NCI-H2227 (cell line): ENCODE data around the gene UBE4A.
A peak's percentile ranks its signal among the peaks of the same experiment; 100 is the strongest.
"Not testable (repeated sequence)": the region's sequence is repeated elsewhere in the genome, so short reads cannot be mapped to it uniquely, and the experiment has no call there.

ENCODE experiments used
- DNase-seq: peaks from one replicate; lab custom pipeline; 2025; ENCODE audit not compliant: unreplicated experiment; lab: John Stamatoyannopoulos, UW

UBE4A gene

DNA sequence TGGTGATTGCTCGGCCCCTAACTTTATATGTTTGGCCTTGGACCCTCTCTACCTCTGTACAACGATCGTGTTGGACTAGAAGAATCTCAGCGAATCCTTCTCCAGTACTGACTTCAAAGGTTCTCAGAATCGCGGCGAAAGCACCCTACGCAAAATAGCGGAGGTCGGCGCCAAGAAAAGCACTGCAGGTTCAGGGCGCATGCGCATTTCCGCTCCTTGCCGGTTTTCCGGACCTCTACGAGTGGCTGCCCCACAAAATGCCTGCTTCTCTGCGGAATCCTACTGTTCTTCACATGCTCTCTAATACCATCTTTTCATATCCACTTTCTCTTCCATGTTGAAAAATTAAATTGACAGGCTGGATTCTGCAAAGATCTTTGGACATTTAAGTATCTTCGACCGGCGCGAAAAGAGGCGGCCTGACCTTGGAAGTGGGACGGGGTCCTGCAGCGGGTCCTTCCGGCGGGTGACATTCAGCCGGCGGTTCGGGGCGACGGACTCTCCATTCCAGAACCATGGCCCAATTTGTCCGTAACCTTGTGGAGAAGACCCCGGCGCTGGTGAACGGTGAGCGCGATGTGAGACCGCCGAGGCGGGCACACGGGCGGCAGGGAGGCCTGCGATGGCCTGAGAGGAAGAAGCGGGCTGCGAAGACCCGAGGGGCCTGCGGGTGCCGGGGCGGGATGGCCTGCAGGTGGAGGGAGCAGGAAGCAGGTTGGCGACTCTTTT is 41.9 kb downstream of the UBE4A start, which contains the start of gene ATP5MG:
TSS of gene ATP5MG (plus strand) at position 456 of the 729 bp plus-strand sequence. CDS start at position 516, 60 bp downstream.
- peak; percentile 89 for DNase-seq

DNA sequence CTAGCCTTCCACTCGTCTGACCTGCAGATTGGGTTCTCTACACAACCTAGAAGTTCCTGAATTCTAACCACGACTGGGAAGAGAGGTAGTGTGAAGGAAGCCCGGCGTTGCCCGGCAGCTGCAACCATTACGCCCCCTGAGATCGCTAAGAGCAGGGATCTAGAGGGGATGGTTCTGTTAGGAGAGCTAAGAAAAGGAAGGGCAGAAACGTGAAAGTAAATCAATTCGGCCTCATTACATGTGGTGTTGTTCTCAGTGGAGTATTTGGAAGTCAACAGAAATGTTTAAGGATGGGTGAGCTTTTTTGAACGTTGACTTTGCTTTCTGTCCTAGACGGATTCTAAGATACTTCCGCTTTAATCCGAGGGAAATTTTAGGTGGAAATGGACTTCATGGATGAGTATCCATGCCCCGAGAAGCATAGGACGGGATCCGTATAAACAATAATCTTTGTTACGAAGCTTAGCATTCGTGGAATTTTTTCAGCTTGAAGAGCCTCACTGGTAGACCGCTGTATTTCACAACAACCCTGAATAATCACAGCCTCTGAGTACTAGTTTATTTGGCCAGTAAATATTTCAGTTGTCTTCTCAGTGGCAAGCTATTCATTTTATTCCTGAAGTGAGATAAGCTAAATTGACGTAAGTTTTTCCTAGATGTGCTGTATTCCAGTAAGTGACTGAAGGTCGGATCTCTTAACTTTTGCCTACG is 42.6 kb downstream of the UBE4A start:
- peak; percentile 37 for DNase-seq

DNA sequence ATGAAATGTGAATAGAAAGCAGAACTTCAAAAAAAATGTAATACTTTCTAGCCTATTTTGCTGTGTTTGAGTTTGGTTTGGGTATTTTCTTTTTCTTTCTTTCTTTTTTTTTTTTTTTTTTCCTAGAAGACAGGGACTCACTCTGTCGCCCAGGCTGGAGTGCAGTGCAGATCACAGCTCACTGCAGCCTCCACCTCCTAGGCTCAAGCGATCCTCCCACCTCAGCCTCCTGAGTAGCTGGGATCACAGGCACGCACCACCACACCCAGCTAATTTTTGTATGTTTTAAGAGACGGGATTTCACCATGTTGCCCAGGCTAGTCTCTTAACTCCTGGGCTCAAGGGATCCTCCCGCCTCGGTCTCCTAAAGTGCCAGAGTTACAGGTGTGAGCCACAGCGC is 43.2 kb downstream of the UBE4A start:
- DNase-seq, result not testable (repeated sequence)

DNA sequence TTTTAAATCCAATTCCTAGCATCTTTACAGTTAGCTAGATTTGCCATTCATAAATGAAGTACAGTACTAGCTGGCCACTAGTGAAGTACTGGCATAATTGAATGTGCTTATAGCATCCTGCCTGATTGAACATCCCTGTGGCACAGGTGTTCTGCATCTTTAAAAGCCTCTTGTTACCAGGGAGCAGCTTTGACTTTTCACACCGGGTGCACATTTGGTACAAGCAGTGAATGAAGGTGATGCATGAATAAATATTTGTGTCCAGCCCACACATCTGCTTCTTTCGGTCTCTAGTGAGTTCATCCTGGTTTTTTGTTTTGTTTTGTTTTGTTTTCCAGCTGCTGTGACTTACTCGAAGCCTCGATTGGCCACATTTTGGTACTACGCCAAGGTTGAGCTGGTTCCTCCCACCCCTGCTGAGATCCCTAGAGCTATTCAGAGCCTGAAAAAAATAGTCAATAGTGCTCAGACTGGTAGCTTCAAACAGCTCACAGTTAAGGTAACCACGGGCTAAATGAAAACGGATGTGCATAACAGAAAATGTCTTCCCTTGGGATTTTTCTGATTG is 47.3 kb downstream of the UBE4A start:
- peak; percentile 35 for DNase-seq

DNA sequence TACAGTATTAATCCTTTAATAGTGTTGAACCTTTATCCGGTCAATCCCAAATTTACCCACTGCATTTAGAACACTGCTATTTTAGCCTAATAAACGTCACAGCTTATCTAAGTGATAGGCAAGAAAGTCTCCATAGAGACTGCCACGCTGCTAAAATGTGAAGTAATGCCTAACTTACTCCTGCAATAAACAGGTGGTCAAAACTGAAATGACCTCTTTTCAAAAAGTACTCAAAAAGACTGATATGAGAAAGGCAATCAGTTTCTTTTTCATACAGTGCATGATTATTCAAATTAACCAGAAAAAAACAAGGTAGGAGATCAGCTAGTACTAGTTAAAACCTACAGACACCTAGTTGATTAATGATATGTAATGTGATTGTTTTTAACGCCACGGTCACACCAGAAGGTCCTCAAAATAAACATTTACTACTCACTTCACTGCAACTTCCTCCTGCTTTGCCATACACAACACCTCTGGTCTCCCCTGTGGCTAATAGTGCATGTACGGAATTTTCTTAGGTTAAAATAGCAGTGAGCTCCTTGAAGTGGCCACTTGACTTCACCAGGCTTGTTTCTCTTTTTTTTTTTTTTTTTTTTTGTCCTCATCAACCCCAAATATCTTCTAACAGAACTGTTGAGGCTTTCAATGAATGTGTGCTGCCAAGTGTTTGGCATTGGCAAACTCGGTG is 50.8 kb downstream of the UBE4A start:
- DNase-seq, result no peak

DNA sequence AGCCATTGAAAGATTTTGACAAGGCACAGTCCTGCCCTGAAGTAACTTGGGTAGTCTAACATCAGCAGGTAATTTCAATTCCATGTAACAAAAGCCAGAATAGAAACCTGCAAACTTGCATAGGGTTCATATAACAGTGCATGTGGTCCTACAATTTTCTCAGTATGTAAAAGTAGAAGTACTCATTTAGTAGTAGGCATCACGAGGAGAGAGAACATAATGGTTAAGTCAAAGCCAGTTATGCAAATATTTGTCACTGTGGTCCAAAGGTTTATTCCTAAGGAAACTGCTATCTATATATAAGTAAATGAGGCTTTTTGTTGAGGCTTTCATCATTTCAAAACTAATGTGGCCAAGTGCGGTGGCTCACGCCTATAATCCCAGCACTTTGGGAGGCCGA is 52.1 kb downstream of the UBE4A start:
- DNase-seq, result no peak

DNA sequence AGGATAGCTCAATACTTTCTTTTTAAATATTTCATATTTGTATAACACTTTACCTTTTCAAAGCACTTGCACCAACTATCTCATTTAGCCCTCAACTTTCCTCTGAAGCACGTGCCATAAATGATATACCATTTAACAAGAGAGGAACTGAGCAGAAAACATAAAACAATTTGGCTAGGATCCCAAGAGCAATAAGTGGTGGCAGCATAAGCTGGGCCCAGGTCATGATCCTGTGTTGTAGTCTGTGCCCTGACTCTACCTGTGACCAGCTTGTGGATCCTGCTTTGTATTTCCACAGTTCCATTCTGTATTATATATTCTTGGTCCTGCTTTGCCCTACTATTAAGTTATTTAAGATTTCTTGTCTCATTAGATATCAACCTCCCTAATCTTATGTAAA is 53.5 kb downstream of the UBE4A start:
- DNase-seq, result no peak

DNA sequence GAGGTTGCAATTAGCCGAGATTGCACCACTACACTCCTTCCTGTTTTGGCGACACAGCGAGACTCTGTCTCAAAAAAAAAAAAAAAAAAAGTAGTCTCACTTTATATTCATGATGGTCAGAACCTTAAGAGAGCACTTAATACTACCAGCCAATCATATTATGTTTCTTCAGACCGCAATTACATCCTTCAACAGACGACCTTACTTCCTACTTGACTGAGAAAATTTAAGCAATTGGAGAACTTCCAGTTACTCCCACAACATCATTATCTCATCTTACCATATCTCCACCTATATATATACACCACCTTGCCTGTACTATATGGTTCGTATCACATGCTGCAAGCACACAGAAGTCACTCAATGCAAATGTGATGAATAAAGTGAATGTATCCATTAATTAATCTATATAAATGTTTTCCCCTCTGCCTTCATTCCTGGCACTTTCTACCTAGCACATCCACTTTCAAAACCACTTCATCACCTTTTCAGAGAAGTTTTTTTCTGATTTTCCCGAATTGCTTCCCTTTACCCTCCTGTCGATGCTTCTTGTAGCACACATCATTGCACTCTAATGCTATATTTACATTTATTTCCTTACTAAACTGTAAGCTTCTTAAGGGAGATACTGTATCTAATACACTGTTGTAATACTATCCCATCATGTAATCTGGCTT is 55.8 kb downstream of the UBE4A start:
- no peak for DNase-seq

DNA sequence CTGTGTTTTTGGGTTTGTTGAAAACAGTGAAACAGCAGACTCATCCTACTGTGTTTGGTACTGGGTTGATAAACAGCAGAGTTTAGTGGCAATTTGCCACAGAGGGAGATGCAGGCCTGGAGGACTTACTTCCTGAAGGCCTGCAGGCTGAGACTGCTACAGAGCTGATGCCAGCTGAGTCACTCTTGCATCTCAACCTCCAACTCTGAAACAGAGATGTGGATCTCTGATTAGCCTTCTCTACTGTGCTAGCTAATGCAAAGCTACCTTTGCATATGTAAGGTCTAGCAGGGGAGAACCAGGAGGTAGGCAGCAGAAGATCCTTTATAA is 56.3 kb downstream of the UBE4A start:
- DNase-seq, result peak; percentile 5

DNA sequence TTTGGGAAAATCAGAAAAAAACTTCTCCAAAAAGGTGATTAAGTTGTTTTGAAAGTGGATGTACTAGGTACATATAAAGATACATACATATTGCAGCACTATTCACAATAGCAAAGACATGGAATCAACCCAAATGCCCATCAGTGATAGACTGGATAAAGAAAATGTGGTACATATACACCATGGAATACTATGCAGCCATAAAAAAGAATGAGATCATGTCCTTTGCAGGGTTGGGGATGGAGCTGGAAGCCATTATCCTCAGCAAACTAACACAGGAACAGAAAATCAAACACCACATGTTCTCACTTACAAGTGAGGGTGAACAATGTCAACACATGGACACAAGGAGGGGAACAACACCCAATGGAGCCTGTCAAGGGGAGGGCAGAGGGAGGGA is 57.5 kb downstream of the UBE4A start:
- not testable (repeated sequence) for DNase-seq

DNA sequence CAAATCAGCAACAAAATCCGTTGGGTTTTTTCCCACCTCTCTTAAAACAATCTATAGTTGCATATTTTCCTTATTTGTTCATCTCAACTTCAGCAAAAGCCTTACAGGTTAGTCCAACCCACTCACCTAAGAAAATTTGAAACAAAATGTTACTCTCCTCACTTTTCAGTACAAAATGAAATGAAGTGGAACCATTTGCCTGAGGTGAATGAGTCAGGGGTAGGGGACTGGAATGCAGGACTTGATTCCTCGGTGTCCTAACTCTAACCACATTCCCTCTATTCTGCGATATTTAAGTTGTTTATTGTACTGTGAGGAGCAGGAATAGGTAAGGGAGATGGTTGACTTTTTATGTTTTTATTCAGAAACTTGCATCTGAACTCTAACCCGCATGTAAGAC is 58.4 kb downstream of the UBE4A start:
- no peak for DNase-seq

DNA sequence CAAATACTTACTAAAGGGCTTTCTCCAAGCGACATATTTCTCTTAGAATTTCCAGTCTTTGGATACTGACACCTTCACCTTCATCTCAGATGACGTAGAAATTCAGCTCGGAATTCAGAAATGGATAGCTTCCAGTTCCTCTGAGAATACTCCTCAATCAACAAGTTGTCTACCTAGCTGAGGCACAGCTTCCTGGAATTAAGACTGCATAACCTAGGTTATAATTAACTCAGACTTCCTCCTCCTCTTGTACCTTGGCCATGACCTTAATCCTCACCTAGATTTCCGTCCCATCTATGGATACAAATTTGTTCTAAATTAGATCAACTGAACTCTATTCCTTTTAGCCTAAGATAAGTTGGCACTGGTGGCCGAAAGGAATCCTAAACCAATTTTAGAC is 59.4 kb downstream of the UBE4A start:
- DNase-seq, result no peak

DNA sequence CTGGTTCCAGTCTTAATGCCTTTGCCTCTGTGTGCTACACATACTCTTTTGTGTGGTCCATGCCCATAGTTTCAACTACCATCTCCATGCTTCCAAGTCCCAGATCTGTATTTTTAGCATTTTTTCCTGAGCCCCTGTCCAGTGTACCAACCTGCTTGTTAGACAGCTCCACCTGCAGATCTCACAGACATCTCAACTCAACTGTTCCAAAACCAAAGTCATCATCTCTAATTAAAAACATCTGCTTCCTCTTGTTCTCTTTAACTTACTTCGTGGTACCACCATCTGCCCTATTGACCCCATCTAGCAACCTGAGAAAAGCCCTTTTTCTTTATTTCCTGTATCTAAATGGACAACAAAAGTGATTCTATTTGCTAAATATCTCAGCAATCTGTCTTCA is 68.3 kb downstream of the UBE4A start:
- no peak for DNase-seq

DNA sequence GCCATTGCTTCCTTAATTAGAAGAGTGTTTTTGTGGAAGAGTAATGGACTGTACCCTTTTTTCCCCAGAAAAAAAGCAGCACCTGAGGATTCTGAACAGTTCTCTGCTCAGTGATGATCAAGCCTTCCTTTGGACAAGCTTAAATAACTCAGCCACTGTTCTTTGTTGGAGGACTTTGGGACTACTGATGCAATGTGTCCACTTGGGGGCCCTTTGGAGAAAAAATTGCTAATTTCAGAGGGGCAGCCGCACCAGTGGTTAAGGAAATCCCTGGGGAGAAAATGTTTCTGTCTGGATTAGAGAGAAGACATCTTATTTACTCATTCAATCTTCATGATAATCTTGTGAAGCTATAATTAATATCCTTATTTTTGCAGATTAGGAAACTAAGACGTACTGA is 71.6 kb downstream of the UBE4A start:
- no peak for DNase-seq

DNA sequence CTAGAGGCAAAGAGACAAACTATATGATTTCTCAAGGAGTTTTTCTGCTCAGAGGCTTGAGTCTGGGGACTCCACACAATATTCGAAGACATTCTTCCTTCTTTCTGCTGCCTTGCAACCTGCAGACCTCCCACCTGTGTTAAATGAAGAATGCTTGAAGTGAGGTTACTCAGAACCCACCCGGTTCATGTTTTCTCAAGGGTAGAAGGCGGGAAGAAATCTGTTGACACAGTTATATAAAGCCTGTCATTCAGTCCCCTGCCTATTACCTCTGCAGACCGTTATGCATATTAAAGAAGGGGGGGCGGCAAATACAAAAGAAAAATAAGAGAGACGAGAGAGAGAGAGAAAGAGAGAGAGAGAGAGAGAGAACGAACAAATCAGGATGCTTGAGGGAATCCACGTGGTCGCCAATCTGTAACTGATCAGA is 74.7 kb downstream of the UBE4A start:
- DNase-seq, result peak; percentile 62

DNA sequence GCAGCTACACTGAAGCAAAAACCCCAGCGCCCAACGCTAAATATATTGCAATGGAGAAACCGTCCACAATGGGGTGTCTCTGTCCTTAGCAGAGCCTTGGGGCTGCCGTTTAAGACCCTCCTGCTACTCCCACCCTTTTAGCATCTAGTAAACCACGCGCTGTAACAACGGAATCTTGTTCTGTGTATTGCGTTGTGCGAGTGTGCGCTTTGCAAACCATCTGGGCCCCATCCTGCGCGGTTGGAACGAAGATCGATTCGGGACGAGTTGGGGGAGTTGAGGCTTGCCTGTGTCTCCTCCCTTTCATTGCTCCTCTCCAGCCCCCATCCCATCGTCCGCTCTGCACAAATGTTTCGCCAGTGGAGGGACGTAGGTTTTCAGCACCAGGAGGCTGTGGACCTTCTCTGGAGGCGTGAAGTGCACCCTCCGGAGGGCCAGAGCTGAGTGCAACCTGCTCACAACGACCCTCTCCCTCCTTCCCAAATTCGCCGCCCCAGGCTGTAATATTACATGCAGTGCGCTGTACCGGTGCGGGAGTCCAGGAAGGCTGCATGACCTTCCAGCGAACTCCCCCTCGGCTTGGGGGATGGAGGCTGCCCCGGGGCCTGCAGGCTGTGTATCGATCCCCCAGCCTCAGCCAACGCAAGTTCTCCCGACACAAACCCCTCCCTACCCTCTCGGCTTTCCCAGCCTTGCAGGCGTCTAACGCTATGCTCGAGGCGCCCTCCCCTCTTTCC is 75.3 kb downstream of the UBE4A start:
- peak; percentile 62 for DNase-seq

DNA sequence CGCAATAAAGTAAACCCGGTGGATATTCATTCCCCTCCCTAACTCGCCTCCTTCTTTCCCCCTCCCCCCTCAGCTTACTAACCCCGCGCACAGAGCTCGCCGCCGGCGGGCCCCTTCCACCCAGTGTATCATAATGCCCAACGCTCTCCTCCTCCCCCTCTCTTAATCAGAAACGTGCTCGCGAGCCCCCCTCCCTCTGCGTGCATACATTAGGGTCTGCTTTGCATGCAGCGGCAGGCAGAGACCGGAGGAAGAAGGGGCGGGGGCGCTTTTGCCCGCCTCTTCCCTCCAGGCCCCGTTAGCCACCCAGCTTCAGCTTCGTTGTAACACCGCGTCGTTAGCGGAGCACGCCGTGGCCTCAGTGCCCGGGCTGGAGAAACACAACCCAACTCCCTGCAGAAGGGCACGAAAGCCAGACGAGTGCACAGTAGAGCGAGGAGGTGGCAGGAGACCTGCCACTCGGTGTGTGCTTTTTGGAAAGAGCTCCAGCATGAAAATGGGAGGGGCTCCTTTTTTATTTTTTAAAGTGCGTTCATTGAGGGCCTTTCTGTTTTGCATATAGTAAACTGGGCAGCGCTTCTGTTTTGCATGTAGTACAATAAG is 76.0 kb downstream of the UBE4A start:
- peak; percentile 91 for DNase-seq

DNA sequence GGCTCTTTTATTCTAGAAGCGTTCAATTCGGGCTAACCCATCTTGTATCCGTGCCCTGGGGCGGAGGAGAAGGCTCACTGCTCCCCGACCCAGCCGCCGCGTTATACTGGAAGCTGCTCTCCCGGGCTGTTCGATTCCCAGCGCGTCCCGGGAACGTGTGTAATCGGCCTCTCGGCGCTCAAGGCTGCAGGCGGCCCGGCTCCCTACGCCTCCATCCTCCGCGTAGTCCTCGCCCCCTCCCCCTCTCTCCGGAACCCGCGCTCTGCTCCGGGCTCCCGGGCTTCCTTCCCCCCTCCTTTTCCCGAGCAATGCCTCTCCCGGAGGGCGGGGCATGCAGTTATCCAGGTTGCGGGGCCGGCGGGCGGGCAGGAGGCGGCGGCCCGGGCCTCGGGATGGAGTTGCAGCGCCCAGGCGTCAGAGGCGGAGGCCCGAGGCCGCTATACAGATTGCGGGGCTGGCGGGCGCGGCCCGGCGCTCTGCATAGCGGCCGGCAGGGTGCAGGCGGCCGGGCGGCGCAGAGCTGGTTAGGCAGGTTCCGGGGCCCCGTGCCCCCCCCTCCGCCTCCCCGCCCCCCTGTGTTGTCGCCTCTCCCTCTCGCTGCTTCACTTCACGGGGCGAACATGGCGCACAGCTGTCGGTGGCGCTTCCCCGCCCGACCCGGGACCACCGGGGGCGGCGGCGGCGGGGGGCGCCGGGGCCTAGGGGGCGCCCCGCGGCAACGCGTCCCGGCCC is 76.7 kb downstream of the UBE4A start, which contains the start of gene KMT2A:
TSS of gene KMT2A (plus strand) at position 600 of the 732 bp plus-strand sequence. CDS start at position 621, 21 bp downstream.
- DNase-seq, result peak; percentile 97

DNA sequence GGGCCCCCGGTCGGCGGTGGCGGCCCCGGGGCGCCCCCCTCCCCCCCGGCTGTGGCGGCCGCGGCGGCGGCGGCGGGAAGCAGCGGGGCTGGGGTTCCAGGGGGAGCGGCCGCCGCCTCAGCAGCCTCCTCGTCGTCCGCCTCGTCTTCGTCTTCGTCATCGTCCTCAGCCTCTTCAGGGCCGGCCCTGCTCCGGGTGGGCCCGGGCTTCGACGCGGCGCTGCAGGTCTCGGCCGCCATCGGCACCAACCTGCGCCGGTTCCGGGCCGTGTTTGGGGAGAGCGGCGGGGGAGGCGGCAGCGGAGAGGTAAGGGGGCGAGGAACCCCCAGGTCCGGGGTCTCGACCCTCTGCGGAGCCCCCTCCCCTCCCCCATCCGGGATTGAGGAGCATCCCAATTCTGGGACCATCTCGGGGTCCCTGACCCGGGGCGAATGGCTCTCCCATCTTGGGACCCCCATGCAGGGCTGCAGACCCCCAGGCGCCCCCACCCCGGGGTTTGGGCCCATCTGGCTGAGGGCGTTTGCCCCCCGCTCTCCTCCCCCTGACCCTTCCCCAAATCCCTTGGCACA is 77.3 kb downstream of the UBE4A start:
- DNase-seq, result peak; percentile 32
